GM18907 (cell line): ENCODE measurements around the gene GRPEL2.
"Not testable (repeated sequence)": the region's sequence is repeated elsewhere in the genome, so short reads cannot be mapped to it uniquely, and the experiment has no call there.

Source experiments
- ATAC-seq: cut with Tn5 transposase; IDR thresholded peaks from one replicate; pipeline ENCODE4 v1.9.1; 2021; ENCODE audit warnings: mild to moderate bottlenecking, moderate library complexity; ENCODE audit not compliant: unreplicated experiment

The GRPEL2 gene

DNA sequence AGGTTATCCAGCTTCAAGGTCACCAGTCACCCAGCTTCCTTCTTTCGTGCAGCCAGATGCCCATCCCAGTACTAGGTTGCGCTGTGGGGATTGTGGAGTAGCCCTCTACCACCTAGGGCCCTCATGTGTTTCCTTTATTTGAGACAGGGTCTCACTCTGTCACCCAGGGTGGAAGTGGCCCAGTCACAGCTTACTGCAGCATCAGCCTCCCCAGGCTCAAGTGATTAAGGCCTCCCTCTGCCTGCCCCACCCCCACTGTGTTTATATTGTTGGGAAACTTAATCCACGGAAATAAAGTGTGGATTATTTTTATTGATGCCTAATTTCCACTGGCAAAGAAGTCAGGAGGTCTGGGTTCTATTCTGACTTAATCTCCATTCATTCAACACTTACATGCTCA, 29.5 kb downstream of the GRPEL2 start:
- no peak for ATAC-seq

GRCh38 chr5:149375434-149375833, 30.1 kb downstream of the GRPEL2 start:
- no peak for ATAC-seq

DNA sequence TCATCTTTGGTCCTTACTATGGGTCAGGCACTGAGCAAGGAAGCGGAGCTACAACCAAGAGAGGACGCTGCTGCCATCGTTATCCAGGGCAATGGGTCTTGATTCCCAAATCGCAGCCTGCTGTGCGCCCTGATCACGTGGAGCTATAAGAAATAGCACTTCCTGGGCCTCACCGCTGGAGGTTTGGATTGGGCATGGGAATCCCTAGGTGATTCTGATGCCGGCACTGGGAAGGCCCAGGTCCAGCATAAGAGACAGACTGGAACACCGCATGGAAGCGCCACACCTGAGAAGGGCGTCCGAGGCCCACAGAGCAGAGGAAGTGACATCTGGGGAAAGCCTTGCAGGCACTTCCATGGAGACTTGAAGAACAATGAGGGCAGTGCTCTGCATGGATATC, 30.8 kb downstream of the GRPEL2 start:
- no peak for ATAC-seq

DNA sequence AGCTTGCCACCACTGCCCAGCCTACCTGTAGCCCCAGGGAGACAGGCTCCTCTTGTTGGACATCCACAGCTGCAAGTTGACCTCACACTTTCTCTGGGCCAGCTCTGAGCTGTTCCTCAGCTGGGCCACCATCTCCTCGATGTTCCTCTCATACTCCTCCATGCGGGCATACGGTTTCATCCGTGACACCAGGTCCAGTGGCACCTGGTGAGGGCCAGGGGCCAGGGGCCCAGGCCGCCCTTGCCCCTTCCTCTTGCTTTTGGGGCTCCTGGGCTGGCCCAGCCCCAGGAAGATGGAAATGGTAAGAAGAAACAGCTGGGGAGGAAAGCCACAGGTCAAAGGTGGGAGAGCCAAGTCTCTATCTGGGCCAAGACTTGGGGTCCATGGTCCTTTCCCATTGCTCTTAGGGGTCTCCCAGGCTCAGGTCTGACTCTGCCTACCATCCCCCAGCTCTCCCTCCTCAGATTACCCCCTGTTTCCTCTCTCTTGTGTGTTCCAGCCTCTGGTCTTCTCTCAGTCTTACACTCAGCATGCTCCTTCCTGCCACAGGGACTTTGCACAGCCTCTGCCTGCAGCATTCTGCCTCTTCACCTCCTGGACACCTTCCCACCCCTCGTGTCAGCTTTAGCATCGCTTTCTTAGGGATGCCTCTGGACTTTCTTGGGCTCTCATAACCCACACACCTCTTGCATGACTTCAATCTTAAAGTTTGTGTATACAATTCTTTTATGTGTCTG, 31.6 kb downstream of the GRPEL2 start:
- ATAC-seq, result no peak

- no peak for ATAC-seq
Measured at GRCh38 chr5:149378241-149378820, 33.0 kb downstream of the GRPEL2 start.

- no peak for ATAC-seq
Measured at GRCh38 chr5:149379177-149379761, 34.0 kb downstream of the GRPEL2 start, which contains the start of gene IL17B. Gene IL17B (minus strand): TSS chr5:149379292. CDS start chr5:149379225, 67 bp downstream.

DNA sequence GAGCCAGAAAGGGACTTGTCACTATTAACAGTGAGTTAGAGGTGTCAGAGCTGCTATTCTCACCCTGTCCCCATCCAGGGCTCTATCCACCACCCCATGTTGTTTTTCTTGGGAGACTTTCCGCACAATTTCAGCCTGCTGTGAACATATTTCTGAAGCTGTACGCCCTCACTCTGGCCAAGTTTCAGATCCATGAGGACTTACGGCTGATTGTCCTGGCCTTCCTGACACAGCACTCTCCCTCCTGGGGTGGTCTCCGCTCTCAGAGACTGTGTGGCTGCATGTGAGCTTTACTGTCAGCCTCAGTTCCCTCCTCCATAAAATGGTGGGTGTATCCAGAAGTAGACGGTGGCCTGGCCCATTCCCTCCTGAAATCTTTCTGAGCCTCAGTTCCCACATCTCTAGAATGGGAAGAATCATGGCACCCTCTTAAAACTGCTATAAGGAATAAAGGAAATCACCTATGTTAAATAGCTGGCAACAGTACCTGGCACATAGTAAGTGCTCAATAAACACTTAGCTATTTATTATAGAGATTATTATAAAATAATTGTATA, 34.6 kb downstream of the GRPEL2 start:
- ATAC-seq, result no peak

DNA sequence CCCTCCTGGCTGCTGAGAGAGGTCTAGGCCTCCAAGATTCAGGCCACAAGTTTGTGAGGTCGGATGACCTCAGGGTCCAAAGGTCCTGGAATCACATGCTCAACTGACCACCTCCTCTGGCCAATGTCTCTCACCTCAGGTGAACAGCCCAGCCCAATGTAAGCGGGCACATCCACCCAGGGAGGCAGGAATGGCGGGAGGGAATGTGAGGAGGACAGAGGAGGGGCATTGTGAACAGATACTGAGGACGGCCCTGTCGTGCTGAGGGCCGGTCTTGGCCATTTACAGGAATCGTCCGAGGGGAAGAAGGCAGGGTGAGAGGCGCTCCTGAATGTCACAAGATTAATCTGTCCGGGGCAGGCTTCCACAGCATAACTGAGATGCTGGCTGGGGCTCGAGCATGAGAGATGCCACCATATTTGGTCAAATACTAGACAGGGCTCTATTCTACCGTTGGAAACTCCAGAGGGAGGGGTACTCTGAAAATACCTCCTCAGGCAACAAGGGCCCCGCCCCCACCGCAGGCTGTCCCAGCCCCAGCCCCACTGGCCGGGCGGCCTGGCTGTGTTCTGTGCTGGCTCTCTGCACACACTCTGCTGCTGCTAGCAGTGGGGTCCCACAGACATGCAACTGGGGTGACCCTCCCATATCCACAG, 35.3 kb downstream of the GRPEL2 start:
- no peak for ATAC-seq

- peak; percentile 5 for ATAC-seq
Measured at GRCh38 chr5:149381261-149381985, 36.1 kb downstream of the GRPEL2 start.

DNA sequence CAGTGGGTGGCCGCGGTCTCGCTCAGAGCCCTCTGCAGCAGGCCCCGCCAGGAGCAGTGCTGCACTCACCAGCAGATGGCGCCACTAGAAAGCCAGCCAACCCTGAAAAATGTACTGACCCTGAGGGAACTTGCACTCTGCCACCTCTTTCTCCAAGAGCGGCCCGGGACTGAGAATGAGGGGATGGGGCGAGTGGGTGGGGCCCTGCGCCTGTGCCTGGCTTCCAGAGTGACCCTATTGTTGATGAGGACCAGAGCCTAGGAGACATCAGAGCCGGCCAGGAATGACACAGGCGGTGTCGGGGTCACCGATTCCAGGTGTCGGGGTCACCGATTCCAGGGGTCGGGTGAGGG, 36.7 kb downstream of the GRPEL2 start:
- ATAC-seq, result peak; percentile 76

- ATAC-seq, result no peak
Measured at GRCh38 chr5:149382517-149383220, 37.4 kb downstream of the GRPEL2 start.

- no peak for ATAC-seq
Measured at GRCh38 chr5:149383399-149383798, 38.1 kb downstream of the GRPEL2 start.

DNA sequence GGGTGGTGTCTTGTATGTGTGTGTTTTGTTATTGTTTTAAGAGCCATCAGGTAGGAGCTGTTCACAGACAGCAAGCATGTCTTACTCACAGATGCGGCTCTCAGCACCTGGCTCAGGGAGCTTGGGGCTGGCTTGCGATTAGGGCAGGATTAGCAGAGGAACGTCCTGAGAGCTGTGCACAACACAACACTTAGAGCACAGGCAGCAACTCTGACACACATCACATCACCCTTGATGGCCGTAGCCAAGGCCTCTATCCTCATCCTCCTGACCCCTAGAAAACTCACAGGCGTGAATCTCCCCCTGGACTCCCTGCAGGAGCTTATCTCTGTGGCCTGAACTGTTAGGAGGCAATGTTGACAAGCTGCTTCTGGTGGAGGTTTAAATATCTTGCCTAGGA, 40.9 kb downstream of the GRPEL2 start:
- no peak for ATAC-seq

GRCh38 chr5:149387081-149387631, 41.9 kb downstream of the GRPEL2 start:
- ATAC-seq, result no peak

DNA sequence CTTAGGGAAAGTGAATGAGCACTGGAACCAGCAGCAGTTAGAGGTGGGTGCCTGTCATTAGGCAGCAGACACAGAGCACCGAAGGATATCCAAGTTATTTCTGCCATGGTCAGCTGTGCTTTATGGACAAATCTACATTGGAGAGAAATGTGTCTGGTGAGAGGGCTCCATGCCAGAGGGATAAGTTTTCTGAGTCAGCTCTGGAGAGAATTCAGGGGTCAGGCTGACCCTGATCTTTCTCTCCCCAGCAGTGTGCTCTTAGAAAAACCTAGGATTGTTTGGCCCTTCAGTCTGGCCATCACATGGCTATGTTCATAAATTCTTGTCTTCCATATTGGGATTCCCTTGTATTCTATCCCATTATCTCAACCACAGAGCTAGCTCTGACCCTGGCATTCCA, 42.7 kb downstream of the GRPEL2 start:
- ATAC-seq, result no peak

GRCh38 chr5:149388498-149389190, 43.3 kb downstream of the GRPEL2 start:
- ATAC-seq, result no peak

DNA sequence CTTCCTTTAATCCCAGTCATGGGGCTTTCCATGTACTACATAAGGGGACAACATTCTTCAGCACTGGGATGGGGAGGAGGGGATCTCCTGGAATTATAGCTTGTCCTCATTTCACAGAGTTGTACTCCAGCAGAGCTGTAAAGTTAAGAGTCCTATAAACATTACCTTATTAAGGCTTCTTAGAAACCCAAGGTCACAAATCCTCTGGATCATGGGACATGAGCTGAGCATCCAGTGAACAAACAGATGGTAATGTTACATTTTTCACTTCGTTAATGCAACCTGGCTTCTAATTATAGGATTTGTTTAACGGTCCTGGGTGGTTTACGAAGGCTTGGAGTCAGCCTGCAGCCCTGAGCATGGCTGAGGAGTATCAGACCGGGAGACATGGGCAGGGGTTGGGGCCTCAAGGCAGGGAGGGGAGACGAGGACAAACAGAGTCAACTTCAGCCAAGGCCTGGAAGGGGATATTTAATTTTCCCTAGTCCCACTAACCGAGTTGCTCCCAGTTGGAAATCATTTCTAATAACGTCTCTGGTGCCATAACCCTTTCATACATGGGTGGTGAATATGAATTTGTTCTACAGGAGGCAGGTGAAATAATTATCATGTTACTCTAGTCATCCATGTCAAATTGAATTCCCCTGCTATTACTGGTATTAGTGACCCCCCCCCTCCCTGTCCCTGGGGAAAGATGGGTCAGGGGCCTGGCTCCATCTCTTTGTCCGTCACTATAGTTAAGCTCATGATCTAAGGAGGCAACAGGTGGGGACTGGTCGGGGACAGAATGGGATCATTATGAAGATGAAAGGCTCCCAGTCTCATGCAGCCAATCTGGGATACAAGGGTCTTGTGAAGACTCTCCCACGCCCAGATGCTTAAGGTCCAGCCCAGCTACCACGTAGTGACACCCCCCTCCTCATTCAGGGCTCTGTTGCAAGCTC, 44.5 kb downstream of the GRPEL2 start:
- no peak for ATAC-seq

DNA sequence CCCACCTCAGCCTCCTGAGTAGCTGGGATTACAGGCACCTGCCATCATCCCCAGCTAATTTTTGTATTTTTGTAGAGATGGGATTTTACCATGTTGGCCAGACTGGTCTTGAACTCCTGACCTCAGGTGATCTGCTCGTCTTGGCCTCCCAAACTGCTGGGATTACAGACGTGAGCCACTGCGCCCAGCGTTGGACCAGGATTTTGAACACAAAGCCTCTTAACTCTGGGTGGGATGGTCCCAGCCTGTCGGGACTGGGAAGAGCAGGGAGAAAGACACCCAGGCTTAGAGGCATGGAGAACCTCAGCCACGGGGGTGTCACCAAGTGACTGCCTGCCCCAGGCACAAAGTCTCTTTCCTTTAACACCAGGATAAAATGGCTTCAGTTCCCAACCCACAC, 45.8 kb downstream of the GRPEL2 start:
- ATAC-seq, result not testable (repeated sequence)
